Spleen (tissue), 7 donors: ENCODE measurements around the gene PTPN2.

Experiments
- POLR2A ChIP-seq, 3 donors: fragments of 450-650 bp; IDR thresholded peaks; one replicate each; pipeline ENCODE4 v1.5.1; 2017; ENCODE audit warnings: antibody characterized with exemption in 3 of 3, mild to moderate bottlenecking in 1 of 3
- TF ChIP-seq, protein P1 (sequence below), 11 experiments: fragments of 200-600 bp in 7 of 11; fragments of 450-650 bp in 4 of 11; sonication (generic) in 4 of 11; IDR thresholded peaks in 8 of 11; conservative IDR thresholded peaks in 3 of 11; 1 replicate in 7 of 11; 2 replicates in 4 of 11; pipeline versions ENCODE4 v1.4.0 to v1.8.0; 2016 to 2021; ENCODE audit warnings: antibody characterized with exemption in 11 of 11, inconsistent platforms in 4 of 11, mild to moderate bottlenecking in 1 of 11
- donor health status: DM: no; HTN: no; CAD: no; lungs with moderate emphysema.
- donor health status: DM: no; HTN: no; CAD: no.
- donor health status: DM: no; HTN: no; CAD: no.

- TF ChIP-seq POLR2A (IDR thresholded peaks at IDR 0.05) = no peak
- TF ChIP-seq, protein P1, sequence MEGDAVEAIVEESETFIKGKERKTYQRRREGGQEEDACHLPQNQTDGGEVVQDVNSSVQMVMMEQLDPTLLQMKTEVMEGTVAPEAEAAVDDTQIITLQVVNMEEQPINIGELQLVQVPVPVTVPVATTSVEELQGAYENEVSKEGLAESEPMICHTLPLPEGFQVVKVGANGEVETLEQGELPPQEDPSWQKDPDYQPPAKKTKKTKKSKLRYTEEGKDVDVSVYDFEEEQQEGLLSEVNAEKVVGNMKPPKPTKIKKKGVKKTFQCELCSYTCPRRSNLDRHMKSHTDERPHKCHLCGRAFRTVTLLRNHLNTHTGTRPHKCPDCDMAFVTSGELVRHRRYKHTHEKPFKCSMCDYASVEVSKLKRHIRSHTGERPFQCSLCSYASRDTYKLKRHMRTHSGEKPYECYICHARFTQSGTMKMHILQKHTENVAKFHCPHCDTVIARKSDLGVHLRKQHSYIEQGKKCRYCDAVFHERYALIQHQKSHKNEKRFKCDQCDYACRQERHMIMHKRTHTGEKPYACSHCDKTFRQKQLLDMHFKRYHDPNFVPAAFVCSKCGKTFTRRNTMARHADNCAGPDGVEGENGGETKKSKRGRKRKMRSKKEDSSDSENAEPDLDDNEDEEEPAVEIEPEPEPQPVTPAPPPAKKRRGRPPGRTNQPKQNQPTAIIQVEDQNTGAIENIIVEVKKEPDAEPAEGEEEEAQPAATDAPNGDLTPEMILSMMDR (IDR thresholded peaks at IDR 0.05 in 8 of 11, conservative IDR thresholded peaks at IDR 0.05 in 3 of 11) = no peak
Observed at GRCh38 chr18:12772111-12772510, 111.9 kb downstream of the PTPN2 start.
